ENCODE data around the gene MXRA8. TPM values are rescaled to one million over a fixed set of nuclear protein-coding genes. Genes with fewer than 3 reads are reported as not detected.

MXRA8 gene
- total RNA-seq, 1 experiment from 2014 or later, result 5.0 TPM

DNA sequence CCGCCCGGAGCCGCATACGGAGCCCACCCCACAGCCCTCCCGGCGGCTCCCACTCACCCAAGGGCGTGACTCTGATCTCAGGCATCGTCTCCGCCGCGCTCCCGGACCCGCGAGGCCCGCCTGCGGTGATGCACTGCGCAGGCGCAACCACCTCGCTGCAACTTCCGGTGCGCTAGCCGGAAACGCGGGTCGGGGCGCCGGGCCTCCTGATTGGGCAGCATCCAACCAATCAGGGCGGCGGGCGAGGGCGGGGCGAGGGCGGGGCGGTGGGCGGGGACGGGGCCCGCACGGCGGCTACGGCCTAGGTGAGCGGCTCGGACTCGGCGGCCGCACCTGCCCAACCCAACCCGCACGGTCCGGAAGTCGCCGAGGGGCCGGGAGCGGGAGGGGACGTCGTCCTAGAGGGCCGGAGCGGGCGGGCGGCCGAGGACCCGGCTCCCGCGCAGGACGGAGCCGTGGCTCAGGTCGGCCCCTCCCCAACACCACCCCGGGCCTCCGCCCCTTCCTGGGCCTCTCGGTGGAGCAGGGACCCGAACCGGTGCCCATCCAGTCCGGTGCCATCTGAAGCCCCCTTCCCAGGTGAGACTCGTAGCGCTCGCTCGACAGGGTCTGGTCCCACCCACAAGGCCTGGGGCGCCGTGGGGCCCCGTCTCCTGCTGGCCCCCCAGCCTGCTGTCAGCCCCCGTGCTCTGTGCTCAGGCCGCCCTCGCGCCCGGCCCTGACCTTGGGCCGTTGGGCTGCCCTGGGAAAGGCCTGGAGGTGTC lies 33.6 kb downstream of the MXRA8 start, which contains the start of the genes CPTP and INTS11:
CPTP (plus strand) TSS at position 279 of the 764 bp plus-strand sequence. CDS start 2,109 bp downstream, outside the sequence.
INTS11 (minus strand) TSS at position 137 of the 764 bp plus-strand sequence; CDS start at position 85, 52 bp downstream.
- POLR2A ChIA-PET, result interaction anchor here (0.6 to 0.9 kb wide), 2 partner anchors 49 to 90 kb away, joined by 3 read pairs; no protein-coding TSS in a partner anchor
- CTCF ChIA-PET, result no interaction called here
- TF ChIP-seq, protein P1, sequence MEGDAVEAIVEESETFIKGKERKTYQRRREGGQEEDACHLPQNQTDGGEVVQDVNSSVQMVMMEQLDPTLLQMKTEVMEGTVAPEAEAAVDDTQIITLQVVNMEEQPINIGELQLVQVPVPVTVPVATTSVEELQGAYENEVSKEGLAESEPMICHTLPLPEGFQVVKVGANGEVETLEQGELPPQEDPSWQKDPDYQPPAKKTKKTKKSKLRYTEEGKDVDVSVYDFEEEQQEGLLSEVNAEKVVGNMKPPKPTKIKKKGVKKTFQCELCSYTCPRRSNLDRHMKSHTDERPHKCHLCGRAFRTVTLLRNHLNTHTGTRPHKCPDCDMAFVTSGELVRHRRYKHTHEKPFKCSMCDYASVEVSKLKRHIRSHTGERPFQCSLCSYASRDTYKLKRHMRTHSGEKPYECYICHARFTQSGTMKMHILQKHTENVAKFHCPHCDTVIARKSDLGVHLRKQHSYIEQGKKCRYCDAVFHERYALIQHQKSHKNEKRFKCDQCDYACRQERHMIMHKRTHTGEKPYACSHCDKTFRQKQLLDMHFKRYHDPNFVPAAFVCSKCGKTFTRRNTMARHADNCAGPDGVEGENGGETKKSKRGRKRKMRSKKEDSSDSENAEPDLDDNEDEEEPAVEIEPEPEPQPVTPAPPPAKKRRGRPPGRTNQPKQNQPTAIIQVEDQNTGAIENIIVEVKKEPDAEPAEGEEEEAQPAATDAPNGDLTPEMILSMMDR (IDR thresholded peaks at IDR 0.05; ENCODE audit: insufficient read depth in 1 of 2, low read depth in 1 of 2, low read length in 1 of 2, severe bottlenecking in 1 of 2, unreplicated experiment in 1 of 2), result no peak

DNA sequence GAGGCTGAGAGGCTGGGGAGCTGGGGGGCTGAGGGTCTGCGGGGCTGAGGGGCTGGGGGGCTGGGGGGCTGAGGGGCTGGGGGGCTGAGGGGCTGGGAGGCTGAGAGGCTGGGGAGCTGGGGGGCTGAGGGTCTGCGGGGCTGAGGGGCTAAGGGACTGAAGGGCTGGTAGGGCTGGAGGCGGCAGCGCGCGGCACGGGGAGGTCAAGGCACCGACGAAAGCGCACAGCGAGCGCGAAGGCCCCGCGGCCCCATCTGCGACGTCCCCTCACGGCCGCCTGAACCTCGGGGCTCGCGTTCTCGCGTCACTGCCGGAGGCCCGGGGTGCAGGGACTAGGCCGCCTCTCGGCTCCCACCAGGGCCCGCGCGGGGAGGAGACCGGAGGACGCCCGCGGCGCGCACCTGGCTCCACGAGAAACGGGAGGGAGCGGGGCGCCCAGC lies 34.3 kb downstream of the MXRA8 start:
- Histone ChIP-seq H3K9me3 (no peaks in the 10 kb centered on the region), H3K36me3 (ENCODE audit: control insufficient read depth, insufficient read depth, low read length) (no peaks in the 10 kb centered on the region), H3K4me3 (ENCODE audit: low read depth, low read length) (peak overlapping the region; percentile 61), H3K4me1 (0 out of 2 replicates have a peak, but pooled peaks cover 5% of the 10 kb centered on the region), H3K27me3 (replicated peaks; ENCODE audit: control insufficient read depth, insufficient read depth, low read length) (no peaks in the 10 kb centered on the region)
- no peaks in the 10 kb centered on the region for H3K27me3 Mint-ChIP-seq (ENCODE audit: insufficient read depth, unreplicated experiment)
- CTCF ChIA-PET, result no interaction called here
- H3K27ac Mint-ChIP-seq (ENCODE audit: unreplicated experiment), result peak overlapping the region; percentile 88
- H3K4me1 Mint-ChIP-seq (ENCODE audit: low read depth, unreplicated experiment), result peaks cover 7% of the 10 kb centered on the region
- peak overlapping the region; percentile 81 for H3K4me3 Mint-ChIP-seq (ENCODE audit: unreplicated experiment)
- H3K36me3 Mint-ChIP-seq (ENCODE audit: insufficient read depth, unreplicated experiment), result peaks cover 43% of the 10 kb centered on the region
- no peak for DNase-seq
- no peaks in the 10 kb centered on the region for H3K9me3 Mint-ChIP-seq (ENCODE audit: unreplicated experiment)
- BruUV-seq (replicated peaks), result no TSS peak
- TF ChIP-seq, protein P1 (IDR thresholded peaks at IDR 0.05; ENCODE audit: insufficient read depth in 1 of 2, low read depth in 1 of 2, low read length in 1 of 2, severe bottlenecking in 1 of 2, unreplicated experiment in 1 of 2), result no peak
- intact Hi-C loops (cut with micrococcal nuclease; ENCODE audit: unreplicated experiment), result no loop called here
- POLR2A ChIA-PET, result no interaction called here

More for the DNA sequence above, 33.6 kb downstream of the MXRA8 start, which contains the start of the genes CPTP and INTS11:
- Mint-ChIP-seq H3K27ac (ENCODE audit: unreplicated experiment) (peak within 1 kb of the TSS; percentile 88), H3K27me3 (ENCODE audit: insufficient read depth, unreplicated experiment) (no peaks in the 10 kb centered on the region), H3K4me3 (ENCODE audit: unreplicated experiment) (peak within 1 kb of the TSS; percentile 81), H3K9me3 (ENCODE audit: unreplicated experiment) (no peaks in the 10 kb centered on the region), H3K4me1 (ENCODE audit: low read depth, unreplicated experiment) (peaks cover 7% of the 10 kb centered on the region), H3K36me3 (ENCODE audit: insufficient read depth, unreplicated experiment) (peaks cover 40% of the 10 kb centered on the region)
- Histone ChIP-seq H3K4me3 (ENCODE audit: low read depth, low read length) (peak within 1 kb of the TSS; percentile 61), H3K27me3 (replicated peaks; ENCODE audit: control insufficient read depth, insufficient read depth, low read length) (no peaks in the 10 kb centered on the region), H3K4me1 (0 out of 2 replicates have a peak, but pooled peaks cover 5% of the 10 kb centered on the region), H3K9me3 (no peaks in the 10 kb centered on the region), H3K36me3 (ENCODE audit: control insufficient read depth, insufficient read depth, low read length) (no peaks in the 10 kb centered on the region)
- peak; percentile 93 to 94 for DNase-seq
- intact Hi-C loops (cut with micrococcal nuclease; ENCODE audit: unreplicated experiment), result no loop called here
- TSS peak; percentile 53 for BruUV-seq (replicated peaks)

DNA sequence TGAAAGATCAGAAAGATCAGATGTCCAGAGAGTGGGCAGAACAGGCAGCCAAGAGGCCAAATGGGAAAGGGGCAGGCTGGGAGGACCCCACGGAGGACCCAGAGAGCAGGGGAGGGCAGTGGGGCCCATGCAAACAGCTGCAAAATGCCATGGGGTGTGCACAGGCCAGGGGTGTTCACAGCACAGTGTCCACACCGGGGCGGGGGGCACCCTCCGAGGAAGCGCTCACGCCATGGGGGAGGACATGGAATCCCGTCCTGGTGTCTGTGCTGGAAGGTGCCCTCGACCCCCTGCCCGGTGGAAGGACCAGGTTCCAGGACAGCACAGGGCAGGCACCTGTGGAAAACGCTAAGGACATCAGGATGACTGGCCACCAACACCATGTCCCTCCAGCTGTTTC lies 35.4 kb downstream of the MXRA8 start:
- ChIA-PET CTCF (no interaction called here), POLR2A (no interaction called here)
- no peaks in the 10 kb centered on the region for H3K27me3 Mint-ChIP-seq (ENCODE audit: insufficient read depth, unreplicated experiment)
- no peaks in the 10 kb centered on the region for H3K9me3 Mint-ChIP-seq (ENCODE audit: unreplicated experiment)
- Histone ChIP-seq H3K9me3 (no peaks in the 10 kb centered on the region), H3K27me3 (replicated peaks; ENCODE audit: control insufficient read depth, insufficient read depth, low read length) (no peaks in the 10 kb centered on the region), H3K4me3 (ENCODE audit: low read depth, low read length) (no peak overlapping the region), H3K36me3 (ENCODE audit: control insufficient read depth, insufficient read depth, low read length) (no peaks in the 10 kb centered on the region), H3K4me1 (0 out of 2 replicates have a peak, but pooled peaks cover 5% of the 10 kb centered on the region)
- BruUV-seq (replicated peaks), result no TSS peak
- TF ChIP-seq, protein P1 (IDR thresholded peaks at IDR 0.05; ENCODE audit: insufficient read depth in 1 of 2, low read depth in 1 of 2, low read length in 1 of 2, severe bottlenecking in 1 of 2, unreplicated experiment in 1 of 2), result no peak
- H3K4me3 Mint-ChIP-seq (ENCODE audit: unreplicated experiment), result peak overlapping the region; percentile 81
- no peak for DNase-seq
- intact Hi-C loops (cut with micrococcal nuclease; ENCODE audit: unreplicated experiment), result no loop called here
- H3K27ac Mint-ChIP-seq (ENCODE audit: unreplicated experiment), result peak overlapping the region; percentile 45
- peaks cover 48% of the 10 kb centered on the region for H3K36me3 Mint-ChIP-seq (ENCODE audit: insufficient read depth, unreplicated experiment)
- H3K4me1 Mint-ChIP-seq (ENCODE audit: low read depth, unreplicated experiment), result peaks cover 7% of the 10 kb centered on the region
